Measurements from ENCODE around the gene LTBP4.

Gene LTBP4

GRCh38 chr19:40619333-40620160 lies 18.4 kb downstream of the LTBP4 start:
- TF ChIP-seq SIN3A (IDR thresholded peaks at IDR 0.05; ENCODE audit: borderline replicate concordance, insufficient read depth, low read length): no peak
- TF ChIP-seq TAF1 (IDR thresholded peaks at IDR 0.05; ENCODE audit: borderline replicate concordance, insufficient read depth, low read length): no peak
- TF ChIP-seq REST (IDR thresholded peaks at IDR 0.05; ENCODE audit: insufficient read depth in 1 of 2, low read depth in 2 of 2, low read length in 2 of 2): no peak
- no peak for TF ChIP-seq POLR2AphosphoS5 (IDR thresholded peaks at IDR 0.05; ENCODE audit: low read depth, low read length)
- no peak for TF ChIP-seq FOXP2 (optimal IDR thresholded peaks at IDR 0.05; ENCODE audit: borderline replicate concordance, extremely low read depth, extremely low read length, insufficient read depth)

- TF ChIP-seq FOXP2 (optimal IDR thresholded peaks at IDR 0.05; ENCODE audit: borderline replicate concordance, extremely low read depth, extremely low read length, insufficient read depth): no peak
- no peak for TF ChIP-seq REST (IDR thresholded peaks at IDR 0.05; ENCODE audit: insufficient read depth in 1 of 2, low read depth in 2 of 2, low read length in 2 of 2)
- no peak for TF ChIP-seq TAF1 (IDR thresholded peaks at IDR 0.05; ENCODE audit: borderline replicate concordance, insufficient read depth, low read length)
- TF ChIP-seq SIN3A (IDR thresholded peaks at IDR 0.05; ENCODE audit: borderline replicate concordance, insufficient read depth, low read length): no peak
- no peak for TF ChIP-seq POLR2AphosphoS5 (IDR thresholded peaks at IDR 0.05; ENCODE audit: low read depth, low read length)
Observed at GRCh38 chr19:40620161-40620485, 19.0 kb downstream of the LTBP4 start.

GRCh38 chr19:40621283-40621682 lies 20.1 kb downstream of the LTBP4 start:
- TF ChIP-seq REST (IDR thresholded peaks at IDR 0.05; ENCODE audit: insufficient read depth in 1 of 2, low read depth in 2 of 2, low read length in 2 of 2) (no peak), POLR2AphosphoS5 (IDR thresholded peaks at IDR 0.05; ENCODE audit: low read depth, low read length) (no peak), TAF1 (IDR thresholded peaks at IDR 0.05; ENCODE audit: borderline replicate concordance, insufficient read depth, low read length) (no peak), FOXP2 (optimal IDR thresholded peaks at IDR 0.05; ENCODE audit: borderline replicate concordance, extremely low read depth, extremely low read length, insufficient read depth) (no peak), SIN3A (IDR thresholded peaks at IDR 0.05; ENCODE audit: borderline replicate concordance, insufficient read depth, low read length) (no peak)

GRCh38 chr19:40621966-40622772 lies 21.0 kb downstream of the LTBP4 start:
- TF ChIP-seq FOXP2 (optimal IDR thresholded peaks at IDR 0.05; ENCODE audit: borderline replicate concordance, extremely low read depth, extremely low read length, insufficient read depth): no peak
- no peak for TF ChIP-seq REST (IDR thresholded peaks at IDR 0.05; ENCODE audit: insufficient read depth in 1 of 2, low read depth in 2 of 2, low read length in 2 of 2)
- no peak; the same call in 1 of the 2 replicates for TF ChIP-seq POLR2AphosphoS5 (IDR thresholded peaks at IDR 0.05; ENCODE audit: low read depth, low read length)
- TF ChIP-seq SIN3A (IDR thresholded peaks at IDR 0.05; ENCODE audit: borderline replicate concordance, insufficient read depth, low read length): no peak
- TF ChIP-seq TAF1 (IDR thresholded peaks at IDR 0.05; ENCODE audit: borderline replicate concordance, insufficient read depth, low read length): no peak
